IMR-90 (cell line): ENCODE results near the gene ZZZ3. TPM values are rescaled to one million over a fixed set of nuclear protein-coding genes. Genes with fewer than 3 reads are reported as not detected.

ENCODE experiments used
- ATAC-seq: fragments of 200-7000 bp; cut with Tn5 transposase; 2 replicates; pipeline ENCODE4 v1.9.1; 2020; ENCODE audit warnings: low read depth, mild to moderate bottlenecking, moderate library complexity
- BruUV-seq: library from RNA; stranded (reverse); fragments of 400-500 nt; replicated peaks from 2 replicates; lab custom pipeline; 2021; lab: Mats Ljungman, UMichigan
- CTCF ChIA-PET: fragments of 300-600 bp; formaldehyde crosslinking; extraction: SDS; loops from one replicate; lab custom pipeline; 2021; ENCODE audit warnings: antibody characterized with exemption; lab: Yijun Ruan, JAX
- POLR2A ChIA-PET: fragments of 300-600 bp; sonication (Branson Sonifier 250); formaldehyde crosslinking; loops from one replicate; lab custom pipeline; 2022; ENCODE audit warnings: antibody characterized with exemption; ENCODE audit not compliant: unreplicated experiment; lab: Charles Lee
- DNase-seq: peaks from one replicate; pipeline ENCODE4 v3.0.0; 2013
- H2AFZ ChIP-seq: replicated peaks from 2 replicates; pipeline ENCODE3; 2013; ENCODE audit warnings: low read length, mild to moderate bottlenecking; ENCODE audit not compliant: poor library complexity
- H2AK5ac ChIP-seq: 2 replicates; pipeline ENCODE4 v1.6.1; 2013; ENCODE audit warnings: low read depth, low read length, inconsistent platforms
- H2AK9ac ChIP-seq: replicated peaks from 2 replicates; pipeline ENCODE3; 2013; ENCODE audit warnings: mild to moderate bottlenecking, low read depth, low read length, moderate library complexity; ENCODE audit not compliant: poor library complexity
- H2BK120ac ChIP-seq: 2 replicates; pipeline ENCODE4 v1.6.1; 2013; ENCODE audit warnings: low read depth, low read length, inconsistent platforms
- H2BK15ac ChIP-seq: 3 replicates; pipeline ENCODE4 v1.6.1; 2013; ENCODE audit warnings: low read depth, low read length, inconsistent platforms
- H2BK20ac ChIP-seq: 2 replicates; pipeline ENCODE4 v1.6.1; 2013; ENCODE audit warnings: low read depth, mild to moderate bottlenecking, inconsistent platforms, low read length, moderate library complexity
- H2BK5ac ChIP-seq: 2 replicates; pipeline ENCODE4 v1.6.1; 2013; ENCODE audit warnings: mild to moderate bottlenecking, low read depth, low read length, inconsistent platforms; ENCODE audit not compliant: poor library complexity, severe bottlenecking
- H3K14ac ChIP-seq: replicated peaks from 2 replicates; pipeline ENCODE4 v1.6.1; 2013; ENCODE audit warnings: low read depth, low read length, inconsistent platforms
- H3K18ac ChIP-seq: 2 replicates; pipeline ENCODE4 v1.6.1; 2013; ENCODE audit warnings: low read depth, low read length, control low read depth
- H3K23ac ChIP-seq: 2 replicates; pipeline ENCODE4 v1.6.1; 2013; ENCODE audit warnings: low read depth, low read length, inconsistent platforms
- H3K27ac ChIP-seq: 2 replicates; pipeline ENCODE4 v1.5.1; 2013; ENCODE audit warnings: mild to moderate bottlenecking, control low read depth, low read length; ENCODE audit not compliant: insufficient read depth
- H3K27me3 ChIP-seq: 2 replicates; pipeline ENCODE4 v1.6.1; 2013; ENCODE audit warnings: low read length; ENCODE audit not compliant: control insufficient read depth, insufficient read depth
- H3K36me3 ChIP-seq: 2 replicates; pipeline ENCODE4 v1.6.1; 2013; ENCODE audit warnings: low read length, mixed read lengths; ENCODE audit not compliant: control insufficient read depth, insufficient read depth
- H3K4ac ChIP-seq: 2 replicates; pipeline ENCODE4 v1.6.1; 2013; ENCODE audit warnings: low read depth, low read length, inconsistent platforms
- H3K4me1 ChIP-seq: 2 replicates; pipeline ENCODE4 v1.6.1; 2013; ENCODE audit warnings: low read length, mixed read lengths; ENCODE audit not compliant: control insufficient read depth, insufficient read depth
- H3K4me2 ChIP-seq: 2 replicates; pipeline ENCODE4 v1.6.1; 2013; ENCODE audit warnings: low read depth, mild to moderate bottlenecking, control low read depth, low read length, moderate library complexity
- H3K4me3 ChIP-seq: 2 replicates; pipeline ENCODE4 v1.5.1; 2013; ENCODE audit warnings: low read depth, mild to moderate bottlenecking, control low read depth, low read length, moderate library complexity; ENCODE audit not compliant: insufficient read depth
- H3K56ac ChIP-seq: 2 replicates; pipeline ENCODE4 v1.6.1; 2013; ENCODE audit warnings: low read length, inconsistent platforms; ENCODE audit not compliant: insufficient read depth; ENCODE audit errors: extremely low read depth
- H3K79me1 ChIP-seq, 2 experiments: 2 replicates each; pipeline ENCODE4 v1.6.1; 2013; ENCODE audit warnings: low read length in 2 of 2, inconsistent platforms in 1 of 2, low read depth in 1 of 2
- H3K9ac ChIP-seq: 2 replicates; pipeline ENCODE4 v1.6.1; 2013; ENCODE audit warnings: low read depth, low read length, control low read depth
- H3K9me1 ChIP-seq: 2 replicates; pipeline ENCODE4 v1.6.1; 2013; ENCODE audit warnings: low read length, inconsistent platforms; ENCODE audit not compliant: insufficient read depth
- H3K9me3 ChIP-seq: 2 replicates; pipeline ENCODE4 v1.6.1; 2013; ENCODE audit warnings: low read length; ENCODE audit not compliant: control insufficient read depth, insufficient read depth
- H4K20me1 ChIP-seq: 2 replicates; pipeline ENCODE4 v1.6.1; 2013; ENCODE audit warnings: low read length, inconsistent platforms; ENCODE audit not compliant: insufficient read depth
- H4K5ac ChIP-seq: 2 replicates; pipeline ENCODE4 v1.6.1; 2013; ENCODE audit warnings: mild to moderate bottlenecking, low read depth, low read length, control low read depth
- H4K8ac ChIP-seq, 2 experiments: 2 replicates each; pipeline ENCODE4 v1.6.1; 2013; ENCODE audit warnings: low read depth in 2 of 2, low read length in 2 of 2, control low read depth in 1 of 2, inconsistent platforms in 1 of 2
- H4K91ac ChIP-seq: 2 replicates; pipeline ENCODE4 v1.6.1; 2013; ENCODE audit warnings: low read depth, low read length, inconsistent platforms; ENCODE audit not compliant: insufficient read depth
- CEBPB ChIP-seq: IDR thresholded peaks from 2 replicates; pipeline ENCODE4 v1.6.1; 2012; ENCODE audit warnings: low read depth, low read length, improper control_type of control experiment
- ELK1 ChIP-seq: fragments of 150-350 bp; IDR thresholded peaks from 2 replicates; pipeline ENCODE4 v1.6.1; 2016; ENCODE audit warnings: low read depth, mild to moderate bottlenecking, low read length, moderate library complexity, borderline replicate concordance
- MXI1 ChIP-seq: IDR thresholded peaks from 2 replicates; pipeline ENCODE4 v1.6.1; 2012; ENCODE audit warnings: low read depth, mild to moderate bottlenecking, low read length, moderate library complexity, borderline replicate concordance
- NFE2L2 ChIP-seq: fragments of 150-350 bp; IDR thresholded peaks from 2 replicates; pipeline ENCODE4 v1.6.1; 2016; ENCODE audit warnings: low read depth, mild to moderate bottlenecking, low read length
- WGBS, 2 experiments: methylation state at CpG; one replicate each; pipeline versions ENCODE4 v1.1.5 to v1.1.7; 2013; ENCODE audit warnings: missing lambda C conversion rate in 2 of 2; ENCODE audit not compliant: insufficient read length in 1 of 2; ENCODE audit errors: extremely low coverage in 2 of 2; 5-methylcytosine and 5-hydroxymethylcytosine counted together
- dilution Hi-C: fragments of 300-500 bp; cut with HindIII; formaldehyde crosslinking; loops from one replicate; pipeline ENCODE4 v1.14.3; 2018; ENCODE audit warnings: low sequenced_read_pairs; ENCODE audit not compliant: unreplicated experiment
- in situ Hi-C: fragments of 300-500 bp; cut with MboI; formaldehyde crosslinking; loops from 3 replicates; pipeline ENCODE4 v1.14.3; 2019; ENCODE audit warnings: low sequenced_read_pairs, inconsistent platforms, mixed read lengths
- intact Hi-C: fragments of 100-400 bp; cut with micrococcal nuclease; formaldehyde crosslinking; loops from 2 replicates; pipeline ENCODE4 v1.10.0; 2022
- polyA plus RNA-seq, 3 experiments: library from polyadenylated mRNA; depleted of rRNA; stranded (reverse); fragments of >200 nt; gene quantifications; 2 replicates each; pipeline ENCODE4 v1.2.3, GENCODE V29; 2012; ENCODE audit warnings: low replicate concordance in 1 of 3
- total RNA-seq: library from RNA; depleted of rRNA; stranded (reverse); fragments of >200 nt; gene quantifications from 2 replicates; pipeline ENCODE4 v1.2.3, GENCODE V29; 2012

The ZZZ3 gene
- total and polyA plus RNA-seq, 2 of the 4 experiments (the other 2 are of a cell fraction): 14.2 to 66.3 TPM

DNA sequence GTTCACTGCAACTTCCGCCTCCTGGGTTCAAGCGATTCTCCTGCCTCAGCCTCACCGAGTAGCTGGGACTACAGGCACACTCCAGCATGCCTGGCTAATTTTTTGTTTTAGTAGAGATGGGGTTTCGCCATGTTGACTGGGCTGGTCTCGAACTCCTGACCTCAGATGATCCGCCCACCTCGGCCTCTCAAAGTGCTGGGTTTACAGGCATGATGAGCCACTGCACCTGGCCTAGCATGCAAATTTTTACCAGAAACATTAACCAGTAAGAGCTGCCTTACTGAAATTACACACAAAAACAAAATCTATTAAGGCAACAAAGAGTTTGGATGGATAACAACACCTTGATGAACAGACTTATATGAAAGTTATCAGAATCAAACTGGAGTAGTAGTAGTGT, 12.1 kb downstream of the ZZZ3 start:
- Histone ChIP-seq H2BK5ac (no peak overlapping the region), H2BK120ac (no peak overlapping the region), H3K27ac (no peak overlapping the region), H3K9me3 (no peaks in the 10 kb centered on the region), H3K79me1 (peaks cover 2 to 46% of the 10 kb centered on the region in 2 experiments; a peak in 2 of 4 replicates), H3K9ac (no peak overlapping the region), H3K56ac (no peak overlapping the region), H4K5ac (no peak overlapping the region), H3K4ac (no peak overlapping the region), H3K23ac (no peak overlapping the region), H3K18ac (no peak overlapping the region), H2AFZ (no peak overlapping the region), H2AK9ac (no peak overlapping the region), H2BK20ac (no peak overlapping the region), H3K4me1 (peaks cover 15% of the 10 kb centered on the region), H3K9me1 (no peaks in the 10 kb centered on the region; the same call in 1 of the 2 replicates), H2BK15ac (no peak overlapping the region), H3K4me3 (no peak overlapping the region), H2AK5ac (no peak overlapping the region), H3K27me3 (no peaks in the 10 kb centered on the region), H4K20me1 (peaks cover 43% of the 10 kb centered on the region), H3K36me3 (no peaks in the 10 kb centered on the region), H4K91ac (no peak overlapping the region), H3K14ac (no peak overlapping the region), H3K4me2 (no peak overlapping the region), H4K8ac (no peak overlapping the region)
- no peak for ATAC-seq
- no peak for DNase-seq
- 100% methylated on average over 3 of the region's 7 CpGs; no CpG with 5 or more reads in 1 of the 2 experiments for WGBS, 2 experiments
- intact Hi-C loops: no loop called here
- CTCF ChIA-PET: no interaction called here
- in situ Hi-C loops: no loop called here
- no TSS peak for BruUV-seq
- no peak for TF ChIP-seq NFE2L2
- no peak for TF ChIP-seq CEBPB
- TF ChIP-seq MXI1: no peak
- TF ChIP-seq ELK1: no peak
- POLR2A ChIA-PET: no interaction called here
- dilution Hi-C loops: no loop called here
